SK-N-SH (cell line): ENCODE data around the gene COL4A2.

Experiments used
- CHD2 ChIP-seq: fragments of 150-350 bp; IDR thresholded peaks from 2 replicates; pipeline ENCODE4 v1.6.1; 2018; ENCODE audit warnings: low read length; ENCODE audit not compliant: partially characterized antibody
- EP300 ChIP-seq, 2 experiments: IDR thresholded peaks; 2 replicates each; pipeline versions ENCODE4 v1.4.0 to v1.6.1; 2012; ENCODE audit warnings: borderline replicate concordance in 1 of 2, low read depth in 1 of 2, low read length in 1 of 2
- EZH2phosphoT487 ChIP-seq: fragments of 200-600 bp; sonication (generic); IDR thresholded peaks from 2 replicates; pipeline ENCODE4 v1.6.1; 2017; ENCODE audit warnings: low read depth, mixed run types, mild to moderate bottlenecking, antibody characterized with exemption, moderate library complexity, borderline replicate concordance
- FOSL2 ChIP-seq: IDR thresholded peaks from 2 replicates; pipeline ENCODE4 v1.4.0; 2012; ENCODE audit warnings: low read depth, mild to moderate bottlenecking, moderate library complexity, borderline replicate concordance
- GATA2 ChIP-seq: sonication (generic); formaldehyde crosslinking; IDR thresholded peaks from 2 replicates; pipeline ENCODE4 v1.5.0; 2020; ENCODE audit warnings: mild to moderate bottlenecking, missing genetic modification reagents
- MXI1 ChIP-seq: IDR thresholded peaks from 2 replicates; pipeline ENCODE4 v1.6.1; 2012; ENCODE audit warnings: mild to moderate bottlenecking, low read depth, low read length, improper control_type of control experiment
- POLR2AphosphoS5 ChIP-seq: IDR thresholded peaks from 2 replicates; pipeline ENCODE4 v1.6.1; 2012; ENCODE audit warnings: low read depth, low read length
- RCOR1 ChIP-seq: fragments of 150-350 bp; IDR thresholded peaks from 2 replicates; pipeline ENCODE4 v1.6.1; 2017; ENCODE audit warnings: antibody characterized with exemption, low read length
- TEAD4 ChIP-seq: IDR thresholded peaks from 2 replicates; pipeline ENCODE4 v1.4.0; 2012; ENCODE audit warnings: mild to moderate bottlenecking, borderline replicate concordance; ENCODE audit not compliant: insufficient read depth
- TF ChIP-seq, protein P1 (sequence below): fragments of 200-600 bp; sonication (generic); IDR thresholded peaks from 2 replicates; pipeline ENCODE4 v1.6.1; 2017; ENCODE audit warnings: antibody characterized with exemption, mild to moderate bottlenecking, moderate library complexity
- TF ChIP-seq, protein P2 (sequence below): IDR thresholded peaks from 2 replicates; pipeline ENCODE4 v1.6.1; 2012; ENCODE audit warnings: mild to moderate bottlenecking, low read depth, low read length, moderate library complexity
- TF ChIP-seq, protein P3 (sequence below): IDR thresholded peaks from 2 replicates; pipeline ENCODE4 v1.4.0; 2012; ENCODE audit warnings: low read depth
- TF ChIP-seq, protein P4 (sequence below): IDR thresholded peaks from 2 replicates; pipeline ENCODE4 v1.4.0; 2012; ENCODE audit warnings: low read depth, borderline replicate concordance

DNA sequence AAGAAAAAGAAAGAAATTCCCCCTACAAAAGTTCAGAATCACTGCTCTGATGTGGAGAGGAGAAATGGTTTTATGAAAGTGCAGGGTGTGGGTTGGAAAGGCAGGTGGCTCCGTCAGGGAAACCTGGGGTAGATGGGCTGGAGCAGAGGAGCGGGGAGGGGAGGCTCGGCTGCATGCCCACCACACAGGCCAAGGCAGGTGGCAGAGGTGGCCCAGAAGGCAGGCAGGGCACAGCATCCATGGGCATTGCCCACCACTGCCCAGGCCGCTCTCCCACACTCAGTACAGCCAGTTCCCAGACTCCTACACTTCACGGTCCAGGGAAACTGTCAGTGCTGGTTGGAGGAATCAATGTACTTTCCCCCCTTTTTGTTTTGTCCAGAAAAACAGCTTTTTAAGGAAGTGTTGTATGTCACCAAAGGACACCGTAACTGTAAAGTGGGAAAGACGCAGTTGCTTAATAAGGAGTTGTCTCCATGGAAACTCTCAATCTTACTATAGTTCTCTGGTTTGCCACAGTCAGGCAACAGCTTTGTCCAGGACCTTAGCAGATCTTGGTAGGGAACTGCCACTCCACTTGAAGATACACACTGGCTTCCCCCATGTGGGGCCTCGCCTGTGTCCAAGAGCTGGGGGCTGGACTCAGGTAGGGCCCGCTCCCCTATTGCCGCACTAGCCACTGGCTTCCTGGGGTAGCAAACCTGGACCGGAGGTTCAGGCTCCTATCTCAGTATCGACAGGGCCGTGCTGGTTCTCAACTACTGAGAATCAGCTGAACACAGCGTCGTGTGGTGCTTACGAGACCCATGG lies 171.5 kb downstream of the COL4A2 start:
- TF ChIP-seq, protein P1, sequence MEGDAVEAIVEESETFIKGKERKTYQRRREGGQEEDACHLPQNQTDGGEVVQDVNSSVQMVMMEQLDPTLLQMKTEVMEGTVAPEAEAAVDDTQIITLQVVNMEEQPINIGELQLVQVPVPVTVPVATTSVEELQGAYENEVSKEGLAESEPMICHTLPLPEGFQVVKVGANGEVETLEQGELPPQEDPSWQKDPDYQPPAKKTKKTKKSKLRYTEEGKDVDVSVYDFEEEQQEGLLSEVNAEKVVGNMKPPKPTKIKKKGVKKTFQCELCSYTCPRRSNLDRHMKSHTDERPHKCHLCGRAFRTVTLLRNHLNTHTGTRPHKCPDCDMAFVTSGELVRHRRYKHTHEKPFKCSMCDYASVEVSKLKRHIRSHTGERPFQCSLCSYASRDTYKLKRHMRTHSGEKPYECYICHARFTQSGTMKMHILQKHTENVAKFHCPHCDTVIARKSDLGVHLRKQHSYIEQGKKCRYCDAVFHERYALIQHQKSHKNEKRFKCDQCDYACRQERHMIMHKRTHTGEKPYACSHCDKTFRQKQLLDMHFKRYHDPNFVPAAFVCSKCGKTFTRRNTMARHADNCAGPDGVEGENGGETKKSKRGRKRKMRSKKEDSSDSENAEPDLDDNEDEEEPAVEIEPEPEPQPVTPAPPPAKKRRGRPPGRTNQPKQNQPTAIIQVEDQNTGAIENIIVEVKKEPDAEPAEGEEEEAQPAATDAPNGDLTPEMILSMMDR: no peak
- TF ChIP-seq CHD2: no peak
- TF ChIP-seq, protein P2, sequence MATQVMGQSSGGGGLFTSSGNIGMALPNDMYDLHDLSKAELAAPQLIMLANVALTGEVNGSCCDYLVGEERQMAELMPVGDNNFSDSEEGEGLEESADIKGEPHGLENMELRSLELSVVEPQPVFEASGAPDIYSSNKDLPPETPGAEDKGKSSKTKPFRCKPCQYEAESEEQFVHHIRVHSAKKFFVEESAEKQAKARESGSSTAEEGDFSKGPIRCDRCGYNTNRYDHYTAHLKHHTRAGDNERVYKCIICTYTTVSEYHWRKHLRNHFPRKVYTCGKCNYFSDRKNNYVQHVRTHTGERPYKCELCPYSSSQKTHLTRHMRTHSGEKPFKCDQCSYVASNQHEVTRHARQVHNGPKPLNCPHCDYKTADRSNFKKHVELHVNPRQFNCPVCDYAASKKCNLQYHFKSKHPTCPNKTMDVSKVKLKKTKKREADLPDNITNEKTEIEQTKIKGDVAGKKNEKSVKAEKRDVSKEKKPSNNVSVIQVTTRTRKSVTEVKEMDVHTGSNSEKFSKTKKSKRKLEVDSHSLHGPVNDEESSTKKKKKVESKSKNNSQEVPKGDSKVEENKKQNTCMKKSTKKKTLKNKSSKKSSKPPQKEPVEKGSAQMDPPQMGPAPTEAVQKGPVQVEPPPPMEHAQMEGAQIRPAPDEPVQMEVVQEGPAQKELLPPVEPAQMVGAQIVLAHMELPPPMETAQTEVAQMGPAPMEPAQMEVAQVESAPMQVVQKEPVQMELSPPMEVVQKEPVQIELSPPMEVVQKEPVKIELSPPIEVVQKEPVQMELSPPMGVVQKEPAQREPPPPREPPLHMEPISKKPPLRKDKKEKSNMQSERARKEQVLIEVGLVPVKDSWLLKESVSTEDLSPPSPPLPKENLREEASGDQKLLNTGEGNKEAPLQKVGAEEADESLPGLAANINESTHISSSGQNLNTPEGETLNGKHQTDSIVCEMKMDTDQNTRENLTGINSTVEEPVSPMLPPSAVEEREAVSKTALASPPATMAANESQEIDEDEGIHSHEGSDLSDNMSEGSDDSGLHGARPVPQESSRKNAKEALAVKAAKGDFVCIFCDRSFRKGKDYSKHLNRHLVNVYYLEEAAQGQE: no peak
- no peak for TF ChIP-seq POLR2AphosphoS5
- no peak for TF ChIP-seq FOSL2
- TF ChIP-seq EZH2phosphoT487: no peak
- no peak for TF ChIP-seq TEAD4
- TF ChIP-seq GATA2: no peak
- TF ChIP-seq MXI1: no peak
- TF ChIP-seq EP300 (IDR thresholded peaks at IDR 0.05; ENCODE audit: borderline replicate concordance in 1 of 2, low read depth in 1 of 2, low read length in 1 of 2): no peak
- TF ChIP-seq RCOR1: no peak
- TF ChIP-seq, protein P3, sequence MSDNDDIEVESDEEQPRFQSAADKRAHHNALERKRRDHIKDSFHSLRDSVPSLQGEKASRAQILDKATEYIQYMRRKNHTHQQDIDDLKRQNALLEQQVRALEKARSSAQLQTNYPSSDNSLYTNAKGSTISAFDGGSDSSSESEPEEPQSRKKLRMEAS: no peak
- TF ChIP-seq, protein P4, sequence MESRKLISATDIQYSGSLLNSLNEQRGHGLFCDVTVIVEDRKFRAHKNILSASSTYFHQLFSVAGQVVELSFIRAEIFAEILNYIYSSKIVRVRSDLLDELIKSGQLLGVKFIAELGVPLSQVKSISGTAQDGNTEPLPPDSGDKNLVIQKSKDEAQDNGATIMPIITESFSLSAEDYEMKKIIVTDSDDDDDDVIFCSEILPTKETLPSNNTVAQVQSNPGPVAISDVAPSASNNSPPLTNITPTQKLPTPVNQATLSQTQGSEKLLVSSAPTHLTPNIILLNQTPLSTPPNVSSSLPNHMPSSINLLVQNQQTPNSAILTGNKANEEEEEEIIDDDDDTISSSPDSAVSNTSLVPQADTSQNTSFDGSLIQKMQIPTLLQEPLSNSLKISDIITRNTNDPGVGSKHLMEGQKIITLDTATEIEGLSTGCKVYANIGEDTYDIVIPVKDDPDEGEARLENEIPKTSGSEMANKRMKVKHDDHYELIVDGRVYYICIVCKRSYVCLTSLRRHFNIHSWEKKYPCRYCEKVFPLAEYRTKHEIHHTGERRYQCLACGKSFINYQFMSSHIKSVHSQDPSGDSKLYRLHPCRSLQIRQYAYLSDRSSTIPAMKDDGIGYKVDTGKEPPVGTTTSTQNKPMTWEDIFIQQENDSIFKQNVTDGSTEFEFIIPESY: no peak
